Testis (tissue), 3 donors: ENCODE data around the gene TOMM7. TPM values are rescaled to one million over a fixed set of nuclear protein-coding genes. Genes with fewer than 3 reads are reported as not detected.

ENCODE experiments used
- DNase-seq: peaks from one replicate; pipeline ENCODE4 v3.0.0-alpha.2; 2019
- H3K27ac ChIP-seq, 2 donors: fragments of 200-600 bp; sonication (generic); one replicate each; pipeline ENCODE4 v1.5.1; 2019
- H3K27me3 ChIP-seq: fragments of 200-600 bp; sonication (generic); one replicate; pipeline ENCODE4 v1.5.1; 2019
- H3K36me3 ChIP-seq: fragments of 200-600 bp; sonication (generic); one replicate; pipeline ENCODE4 v1.5.1; 2017; ENCODE audit warnings: low read depth; ENCODE audit errors: missing control alignments
- H3K4me1 ChIP-seq: fragments of 200-600 bp; sonication (generic); one replicate; pipeline ENCODE4 v1.5.1; 2019
- H3K4me3 ChIP-seq, 2 donors: fragments of 200-600 bp; sonication (generic); one replicate each; pipeline ENCODE4 v1.5.1; 2017 to 2019
- H3K9me3 ChIP-seq: fragments of 200-600 bp; sonication (generic); one replicate; pipeline ENCODE4 v1.5.1; 2017
- POLR2A ChIP-seq: fragments of 450-650 bp; IDR thresholded peaks from one replicate; pipeline ENCODE4 v1.6.1; 2017; ENCODE audit warnings: antibody characterized with exemption, mild to moderate bottlenecking, moderate library complexity
- WGBS, 2 donors: methylation state at CpG; one replicate each; pipeline ENCODE4 v1.1.5; 2018; 5-methylcytosine and 5-hydroxymethylcytosine counted together
- intact Hi-C: fragments of 100-400 bp; cut with DNase I; formaldehyde crosslinking; loops from one replicate; pipeline ENCODE4 v1.15.1; 2023; ENCODE audit warnings: low total_unique reads
- polyA plus RNA-seq: library from polyadenylated mRNA; stranded (reverse); fragments of 350-450 nt; fragmentation: Illumina TruSeq; extraction: RNeasy Lipid Tissue Mini Kit (QIAGEN cat#74804); gene quantifications from one replicate; pipeline ENCODE4 v1.2.3, GENCODE V29; 2014; ENCODE audit warnings: low read depth, low replicate concordance; ENCODE audit not compliant: insufficient read depth
- total RNA-seq, 2 donors: library from RNA; depleted of rRNA; stranded (reverse); fragments of >200 nt; gene quantifications; one replicate each; pipeline ENCODE4 v1.2.3, GENCODE V29; 2016
- TF ChIP-seq, protein P1 (sequence below), 3 experiments: fragments of 450-650 bp in 2 of 3; fragments of 200-600 bp in 1 of 3; sonication (generic) in 1 of 3; IDR thresholded peaks; one replicate each; pipeline ENCODE4 v1.5.1; 2016 to 2019; ENCODE audit warnings: antibody characterized with exemption in 3 of 3, mild to moderate bottlenecking in 2 of 3, moderate library complexity in 1 of 3

TOMM7 gene
- total and polyA plus RNA-seq, 3 donors from 2014 or later: 87.7 to 499 (median 141) TPM

- no peaks in the 10 kb centered on the region for H3K27me3 ChIP-seq
- no peak for DNase-seq
- no peaks in the 10 kb centered on the region for H3K36me3 ChIP-seq
- no peak overlapping the region for H3K4me3 ChIP-seq
- no peaks in the 10 kb centered on the region for H3K4me1 ChIP-seq
- no peak overlapping the region for H3K27ac ChIP-seq
- intact Hi-C loops: no loop called here
- H3K9me3 ChIP-seq: no peaks in the 10 kb centered on the region
- WGBS, 2 donors: 94 to 97% methylated on average over 8 of the region's 8 CpGs
- TF ChIP-seq, protein P1, sequence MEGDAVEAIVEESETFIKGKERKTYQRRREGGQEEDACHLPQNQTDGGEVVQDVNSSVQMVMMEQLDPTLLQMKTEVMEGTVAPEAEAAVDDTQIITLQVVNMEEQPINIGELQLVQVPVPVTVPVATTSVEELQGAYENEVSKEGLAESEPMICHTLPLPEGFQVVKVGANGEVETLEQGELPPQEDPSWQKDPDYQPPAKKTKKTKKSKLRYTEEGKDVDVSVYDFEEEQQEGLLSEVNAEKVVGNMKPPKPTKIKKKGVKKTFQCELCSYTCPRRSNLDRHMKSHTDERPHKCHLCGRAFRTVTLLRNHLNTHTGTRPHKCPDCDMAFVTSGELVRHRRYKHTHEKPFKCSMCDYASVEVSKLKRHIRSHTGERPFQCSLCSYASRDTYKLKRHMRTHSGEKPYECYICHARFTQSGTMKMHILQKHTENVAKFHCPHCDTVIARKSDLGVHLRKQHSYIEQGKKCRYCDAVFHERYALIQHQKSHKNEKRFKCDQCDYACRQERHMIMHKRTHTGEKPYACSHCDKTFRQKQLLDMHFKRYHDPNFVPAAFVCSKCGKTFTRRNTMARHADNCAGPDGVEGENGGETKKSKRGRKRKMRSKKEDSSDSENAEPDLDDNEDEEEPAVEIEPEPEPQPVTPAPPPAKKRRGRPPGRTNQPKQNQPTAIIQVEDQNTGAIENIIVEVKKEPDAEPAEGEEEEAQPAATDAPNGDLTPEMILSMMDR (IDR thresholded peaks at IDR 0.05): no peak
- TF ChIP-seq POLR2A: no peak
These were observed 40.7 kb upstream of the TOMM7 start for GRCh38 chr7:22863156-22863899.

DNA sequence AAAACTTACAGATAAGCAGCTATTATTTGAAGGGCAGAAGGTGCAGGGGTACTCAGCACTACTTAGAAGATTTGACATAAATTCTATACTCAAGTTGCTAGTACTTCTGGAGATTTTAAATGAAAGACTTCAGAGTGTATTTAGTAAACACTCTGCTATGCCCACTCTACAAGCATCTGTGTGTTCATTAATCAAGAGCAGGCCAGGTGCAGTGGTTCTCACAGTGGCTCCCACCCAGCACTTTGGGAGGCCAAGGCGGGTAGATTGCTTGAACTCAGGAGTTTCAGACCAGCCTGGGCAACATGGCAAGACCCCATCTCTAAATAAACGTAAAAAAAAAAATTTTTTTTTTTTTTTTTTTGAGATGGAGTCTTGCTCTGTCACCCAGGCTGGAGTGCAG lies 38.9 kb upstream of the TOMM7 start:
- no peaks in the 10 kb centered on the region for H3K36me3 ChIP-seq
- H3K27ac ChIP-seq: no peak overlapping the region
- H3K9me3 ChIP-seq: no peaks in the 10 kb centered on the region
- H3K4me1 ChIP-seq: no peaks in the 10 kb centered on the region
- DNase-seq: no peak
- no peaks in the 10 kb centered on the region for H3K27me3 ChIP-seq
- no peak overlapping the region for H3K4me3 ChIP-seq
- TF ChIP-seq, protein P1 (IDR thresholded peaks at IDR 0.05): no peak
- WGBS, 2 donors: 88 to 97% methylated on average over 2 of the region's 2 CpGs
- intact Hi-C loops: no loop called here

GRCh38 chr7:22860784-22861482 lies 38.3 kb upstream of the TOMM7 start:
- Histone ChIP-seq H3K4me3 (no peak overlapping the region), H3K9me3 (no peaks in the 10 kb centered on the region), H3K27me3 (no peaks in the 10 kb centered on the region), H3K27ac (no peak overlapping the region), H3K4me1 (no peaks in the 10 kb centered on the region), H3K36me3 (no peaks in the 10 kb centered on the region)
- intact Hi-C loops: no loop called here
- 55 to 79% methylated on average over 4 of the region's 4 CpGs for WGBS, 2 donors
- TF ChIP-seq, protein P1 (IDR thresholded peaks at IDR 0.05): peak in 2 of 3 experiments; percentile 39 to 54
- no peak for TF ChIP-seq POLR2A
- peak; percentile 34 for DNase-seq

GRCh38 chr7:22860337-22860736 lies 37.7 kb upstream of the TOMM7 start:
- WGBS, 2 donors: 77 to 78% methylated on average over 2 of the region's 2 CpGs
- Histone ChIP-seq H3K9me3 (no peaks in the 10 kb centered on the region), H3K4me3 (no peak overlapping the region), H3K36me3 (no peaks in the 10 kb centered on the region), H3K27ac (no peak overlapping the region), H3K27me3 (no peaks in the 10 kb centered on the region), H3K4me1 (no peaks in the 10 kb centered on the region)
- intact Hi-C loops: no loop called here
- TF ChIP-seq POLR2A: no peak
- TF ChIP-seq, protein P1 (IDR thresholded peaks at IDR 0.05): no peak
- DNase-seq: no peak
